ENCODE data around the gene C16orf74.

- TF ChIP-seq POLR2A (IDR thresholded peaks at IDR 0.05): no peak
- no peak for TF ChIP-seq CTCF (IDR thresholded peaks at IDR 0.05)
Observed at GRCh38 chr16:85698459-85698891, 52.4 kb downstream of the C16orf74 start.

All from ovary (tissue), 3 donors.